ENCODE data around the gene GMDS.

The GMDS gene

GRCh38 chr6:1795910-1796309 is 449.5 kb downstream of the GMDS start:
- Histone ChIP-seq H3K36me3 (ENCODE audit: control insufficient read depth in 2 of 2, insufficient read depth in 2 of 2, low read length in 2 of 2) (no peaks in the 10 kb centered on the region), H3K4me1 (ENCODE audit: control insufficient read depth in 2 of 2, insufficient read depth in 2 of 2, low read length in 2 of 2) (peaks cover 0 to 4% of the 10 kb centered on the region in 2 donors), H3K4me3 (ENCODE audit: low read length in 2 of 2) (no peak overlapping the region), H3K27me3 (ENCODE audit: control insufficient read depth in 2 of 2, insufficient read depth in 2 of 2, low read length in 2 of 2) (no peaks in the 10 kb centered on the region), H3K9ac (ENCODE audit: low read depth in 1 of 2, low read length in 2 of 2) (no peak overlapping the region), H3K9me3 (ENCODE audit: control insufficient read depth in 2 of 2, low read length in 2 of 2) (no peaks in the 10 kb centered on the region), H3K27ac (ENCODE audit: low read depth in 2 of 2, low read length in 2 of 2) (no peak overlapping the region)

GRCh38 chr6:1792989-1793388 is 452.4 kb downstream of the GMDS start:
- Histone ChIP-seq H3K36me3 (ENCODE audit: control insufficient read depth in 2 of 2, insufficient read depth in 2 of 2, low read length in 2 of 2) (no peaks in the 10 kb centered on the region), H3K27me3 (ENCODE audit: control insufficient read depth in 2 of 2, insufficient read depth in 2 of 2, low read length in 2 of 2) (no peaks in the 10 kb centered on the region), H3K4me3 (ENCODE audit: low read length in 2 of 2) (no peak overlapping the region), H3K4me1 (ENCODE audit: control insufficient read depth in 2 of 2, insufficient read depth in 2 of 2, low read length in 2 of 2) (peaks cover 0 to 4% of the 10 kb centered on the region in 2 donors), H3K9me3 (ENCODE audit: control insufficient read depth in 2 of 2, low read length in 2 of 2) (no peaks in the 10 kb centered on the region), H3K9ac (ENCODE audit: low read depth in 1 of 2, low read length in 2 of 2) (no peak overlapping the region), H3K27ac (ENCODE audit: low read depth in 2 of 2, low read length in 2 of 2) (no peak overlapping the region)

- H3K27me3 ChIP-seq (ENCODE audit: control insufficient read depth in 2 of 2, insufficient read depth in 2 of 2, low read length in 2 of 2), result no peaks in the 10 kb centered on the region
- H3K4me1 ChIP-seq (ENCODE audit: control insufficient read depth in 2 of 2, insufficient read depth in 2 of 2, low read length in 2 of 2), result no peaks in the 10 kb centered on the region
- no peaks in the 10 kb centered on the region for H3K36me3 ChIP-seq (ENCODE audit: control insufficient read depth in 2 of 2, insufficient read depth in 2 of 2, low read length in 2 of 2)
- no peak overlapping the region for H3K27ac ChIP-seq (ENCODE audit: low read depth in 2 of 2, low read length in 2 of 2)
- no peaks in the 10 kb centered on the region for H3K9me3 ChIP-seq (ENCODE audit: control insufficient read depth in 2 of 2, low read length in 2 of 2)
- no peak overlapping the region for H3K4me3 ChIP-seq (ENCODE audit: low read length in 2 of 2)
- H3K9ac ChIP-seq (ENCODE audit: low read depth in 1 of 2, low read length in 2 of 2), result no peak overlapping the region
Measured at GRCh38 chr6:1790684-1791083, 454.7 kb downstream of the GMDS start.

- Histone ChIP-seq H3K36me3 (ENCODE audit: control insufficient read depth in 2 of 2, insufficient read depth in 2 of 2, low read length in 2 of 2) (no peaks in the 10 kb centered on the region), H3K27me3 (ENCODE audit: control insufficient read depth in 2 of 2, insufficient read depth in 2 of 2, low read length in 2 of 2) (no peaks in the 10 kb centered on the region), H3K4me1 (ENCODE audit: control insufficient read depth in 2 of 2, insufficient read depth in 2 of 2, low read length in 2 of 2) (no peaks in the 10 kb centered on the region), H3K9me3 (ENCODE audit: control insufficient read depth in 2 of 2, low read length in 2 of 2) (no peaks in the 10 kb centered on the region), H3K9ac (ENCODE audit: low read depth in 1 of 2, low read length in 2 of 2) (no peak overlapping the region), H3K4me3 (ENCODE audit: low read length in 2 of 2) (no peak overlapping the region), H3K27ac (ENCODE audit: low read depth in 2 of 2, low read length in 2 of 2) (no peak overlapping the region)
Measured at GRCh38 chr6:1789092-1789491, 456.3 kb downstream of the GMDS start.

GRCh38 chr6:1787894-1788293 is 457.5 kb downstream of the GMDS start:
- H3K9me3 ChIP-seq (ENCODE audit: control insufficient read depth in 2 of 2, low read length in 2 of 2), result no peaks in the 10 kb centered on the region
- H3K36me3 ChIP-seq (ENCODE audit: control insufficient read depth in 2 of 2, insufficient read depth in 2 of 2, low read length in 2 of 2), result no peaks in the 10 kb centered on the region
- H3K9ac ChIP-seq (ENCODE audit: low read depth in 1 of 2, low read length in 2 of 2), result no peak overlapping the region
- H3K4me3 ChIP-seq (ENCODE audit: low read length in 2 of 2), result no peak overlapping the region
- no peaks in the 10 kb centered on the region for H3K4me1 ChIP-seq (ENCODE audit: control insufficient read depth in 2 of 2, insufficient read depth in 2 of 2, low read length in 2 of 2)
- H3K27ac ChIP-seq (ENCODE audit: low read depth in 2 of 2, low read length in 2 of 2), result no peak overlapping the region
- H3K27me3 ChIP-seq (ENCODE audit: control insufficient read depth in 2 of 2, insufficient read depth in 2 of 2, low read length in 2 of 2), result no peaks in the 10 kb centered on the region

- no peak overlapping the region for H3K9ac ChIP-seq (ENCODE audit: low read depth in 1 of 2, low read length in 2 of 2)
- H3K27ac ChIP-seq (ENCODE audit: low read depth in 2 of 2, low read length in 2 of 2), result no peak overlapping the region
- H3K4me3 ChIP-seq (ENCODE audit: low read length in 2 of 2), result no peak overlapping the region
- no peaks in the 10 kb centered on the region for H3K9me3 ChIP-seq (ENCODE audit: control insufficient read depth in 2 of 2, low read length in 2 of 2)
- H3K4me1 ChIP-seq (ENCODE audit: control insufficient read depth in 2 of 2, insufficient read depth in 2 of 2, low read length in 2 of 2), result no peaks in the 10 kb centered on the region
- no peaks in the 10 kb centered on the region for H3K27me3 ChIP-seq (ENCODE audit: control insufficient read depth in 2 of 2, insufficient read depth in 2 of 2, low read length in 2 of 2)
- no peaks in the 10 kb centered on the region for H3K36me3 ChIP-seq (ENCODE audit: control insufficient read depth in 2 of 2, insufficient read depth in 2 of 2, low read length in 2 of 2)
Measured at GRCh38 chr6:1786455-1787453, 458.7 kb downstream of the GMDS start.

GRCh38 chr6:1784422-1784884 is 461.0 kb downstream of the GMDS start:
- Histone ChIP-seq H3K27ac (ENCODE audit: low read depth in 2 of 2, low read length in 2 of 2) (no peak overlapping the region), H3K36me3 (ENCODE audit: control insufficient read depth in 2 of 2, insufficient read depth in 2 of 2, low read length in 2 of 2) (no peaks in the 10 kb centered on the region), H3K4me1 (ENCODE audit: control insufficient read depth in 2 of 2, insufficient read depth in 2 of 2, low read length in 2 of 2) (no peaks in the 10 kb centered on the region), H3K9me3 (ENCODE audit: control insufficient read depth in 2 of 2, low read length in 2 of 2) (no peaks in the 10 kb centered on the region), H3K27me3 (ENCODE audit: control insufficient read depth in 2 of 2, insufficient read depth in 2 of 2, low read length in 2 of 2) (no peaks in the 10 kb centered on the region), H3K4me3 (ENCODE audit: low read length in 2 of 2) (no peak overlapping the region), H3K9ac (ENCODE audit: low read depth in 1 of 2, low read length in 2 of 2) (no peak overlapping the region)

- Histone ChIP-seq H3K36me3 (ENCODE audit: control insufficient read depth in 2 of 2, insufficient read depth in 2 of 2, low read length in 2 of 2) (no peaks in the 10 kb centered on the region), H3K4me1 (ENCODE audit: control insufficient read depth in 2 of 2, insufficient read depth in 2 of 2, low read length in 2 of 2) (no peaks in the 10 kb centered on the region), H3K27me3 (ENCODE audit: control insufficient read depth in 2 of 2, insufficient read depth in 2 of 2, low read length in 2 of 2) (no peaks in the 10 kb centered on the region), H3K9me3 (ENCODE audit: control insufficient read depth in 2 of 2, low read length in 2 of 2) (no peaks in the 10 kb centered on the region), H3K27ac (ENCODE audit: low read depth in 2 of 2, low read length in 2 of 2) (no peak overlapping the region), H3K4me3 (ENCODE audit: low read length in 2 of 2) (no peak overlapping the region), H3K9ac (ENCODE audit: low read depth in 1 of 2, low read length in 2 of 2) (no peak overlapping the region)
Measured at GRCh38 chr6:1781817-1782184, 463.6 kb downstream of the GMDS start.

GRCh38 chr6:1781152-1781816 is 464.1 kb downstream of the GMDS start:
- Histone ChIP-seq H3K36me3 (ENCODE audit: control insufficient read depth in 2 of 2, insufficient read depth in 2 of 2, low read length in 2 of 2) (no peaks in the 10 kb centered on the region), H3K27ac (ENCODE audit: low read depth in 2 of 2, low read length in 2 of 2) (no peak overlapping the region), H3K27me3 (ENCODE audit: control insufficient read depth in 2 of 2, insufficient read depth in 2 of 2, low read length in 2 of 2) (no peaks in the 10 kb centered on the region), H3K4me3 (ENCODE audit: low read length in 2 of 2) (no peak overlapping the region), H3K9ac (ENCODE audit: low read depth in 1 of 2, low read length in 2 of 2) (no peak overlapping the region), H3K4me1 (ENCODE audit: control insufficient read depth in 2 of 2, insufficient read depth in 2 of 2, low read length in 2 of 2) (no peaks in the 10 kb centered on the region), H3K9me3 (ENCODE audit: control insufficient read depth in 2 of 2, low read length in 2 of 2) (no peaks in the 10 kb centered on the region)

- H3K27ac ChIP-seq (ENCODE audit: low read depth in 2 of 2, low read length in 2 of 2), result no peak overlapping the region
Measured at GRCh38 chr6:1780251-1780867, 465.0 kb downstream of the GMDS start.

More at GRCh38 chr6:1780251-1780867, 465.0 kb downstream of the GMDS start:
- Histone ChIP-seq H3K36me3 (ENCODE audit: control insufficient read depth in 2 of 2, insufficient read depth in 2 of 2, low read length in 2 of 2) (no peaks in the 10 kb centered on the region), H3K4me3 (ENCODE audit: low read length in 2 of 2) (no peak overlapping the region), H3K9ac (ENCODE audit: low read depth in 1 of 2, low read length in 2 of 2) (no peak overlapping the region), H3K9me3 (ENCODE audit: control insufficient read depth in 2 of 2, low read length in 2 of 2) (no peaks in the 10 kb centered on the region), H3K4me1 (ENCODE audit: control insufficient read depth in 2 of 2, insufficient read depth in 2 of 2, low read length in 2 of 2) (no peaks in the 10 kb centered on the region), H3K27me3 (ENCODE audit: control insufficient read depth in 2 of 2, insufficient read depth in 2 of 2, low read length in 2 of 2) (no peaks in the 10 kb centered on the region)
